SK-N-SH (cell line): ENCODE data around the gene TMED9. TPM values are rescaled to one million over a fixed set of nuclear protein-coding genes. Genes with fewer than 3 reads are reported as not detected.

Experiments
- CTCF ChIA-PET: fragments of 300-600, 350-600 bp; formaldehyde crosslinking; extraction: SDS; loops from one replicate; lab custom pipeline; 2021; lab: Yijun Ruan, JAX
- POLR2A ChIA-PET: fragments of 350-600 bp; sonication (Branson Sonifier 250); formaldehyde crosslinking; extraction: SDS; loops from one replicate; lab custom pipeline; 2020; ENCODE audit warnings: antibody characterized with exemption, inconsistent platforms; lab: Yijun Ruan, JAX
- DNase-seq: peaks from one replicate; pipeline ENCODE4 v3.0.0; 2012
- H2AFZ ChIP-seq: fragments of 200-600 bp; sonication (generic); 2 replicates; pipeline ENCODE4 v1.8.1; 2016; ENCODE audit warnings: antibody characterized with exemption, mild to moderate bottlenecking, low read depth
- H3F3A ChIP-seq: fragments of 200-600 bp; sonication (generic); replicated peaks from 2 replicates; pipeline ENCODE3; 2016; ENCODE audit warnings: antibody characterized with exemption, mild to moderate bottlenecking; ENCODE audit not compliant: insufficient read depth
- H3K27ac ChIP-seq, 2 experiments: fragments of 200-500 bp in 1 of 2; fragments of 200-600 bp in 1 of 2; sonication (Bioruptor generic) in 1 of 2; sonication (generic), shearing (Covaris generic) in 1 of 2; 2 replicates each; pipeline versions ENCODE4 v1.5.1 to v1.6.1; 2014 to 2016; ENCODE audit warnings: low read depth in 2 of 2, inconsistent platforms in 1 of 2, low read length in 1 of 2, mild to moderate bottlenecking in 1 of 2, mixed read lengths in 1 of 2
- H3K27me3 ChIP-seq: fragments of 200-600 bp; sonication (generic), shearing (Covaris generic); 2 replicates; pipeline ENCODE4 v1.6.1; 2016; ENCODE audit warnings: mixed run types; ENCODE audit not compliant: insufficient read depth
- H3K36me3 ChIP-seq, 2 experiments: fragments of 200-500 bp in 1 of 2; fragments of 200-600 bp in 1 of 2; sonication (Bioruptor generic) in 1 of 2; sonication (generic) in 1 of 2; replicated peaks in 1 of 2; 2 replicates each; pipeline versions ENCODE3 to v1.5.1; 2014 to 2016; ENCODE audit warnings: low read length in 1 of 2, mild to moderate bottlenecking in 1 of 2; ENCODE audit not compliant: insufficient read depth in 2 of 2, control insufficient read depth in 1 of 2
- H3K4me1 ChIP-seq, 2 experiments: fragments of 200-500 bp in 1 of 2; fragments of 200-600 bp in 1 of 2; sonication (Bioruptor generic) in 1 of 2; sonication (generic), shearing (Covaris generic) in 1 of 2; 2 replicates each; pipeline versions ENCODE4 v1.5.1 to v1.6.1; 2014 to 2016; ENCODE audit warnings: low read depth in 1 of 2, low read length in 1 of 2, mixed run types in 1 of 2; ENCODE audit not compliant: insufficient read depth in 2 of 2, control insufficient read depth in 1 of 2
- H3K4me2 ChIP-seq: fragments of 200-600 bp; sonication (generic), shearing (Covaris generic); 2 replicates; pipeline ENCODE4 v1.6.1; 2017; ENCODE audit warnings: mixed run types
- H3K4me3 ChIP-seq, 2 experiments: fragments of 200-500 bp in 1 of 2; fragments of 200-600 bp in 1 of 2; sonication (Bioruptor generic) in 1 of 2; sonication (generic), shearing (Covaris generic) in 1 of 2; 2 replicates each; pipeline versions ENCODE4 v1.5.1 to v1.8.1; 2014 to 2016; ENCODE audit warnings: low read depth in 2 of 2, inconsistent platforms in 1 of 2, low read length in 1 of 2, mild to moderate bottlenecking in 1 of 2, mixed read lengths in 1 of 2, moderate library complexity in 1 of 2
- H3K79me2 ChIP-seq: fragments of 200-600 bp; sonication (generic); 2 replicates; pipeline ENCODE4 v1.8.1; 2017; ENCODE audit warnings: mild to moderate bottlenecking; ENCODE audit not compliant: insufficient read depth
- H3K9ac ChIP-seq: fragments of 200-600 bp; sonication (generic); 2 replicates; pipeline ENCODE4 v1.6.1; 2017; ENCODE audit warnings: mixed run types
- H3K9me2 ChIP-seq: fragments of 200-600 bp; sonication (generic); 2 replicates; pipeline ENCODE4 v1.6.1; 2017; ENCODE audit warnings: mixed run types
- H3K9me3 ChIP-seq: fragments of 200-600 bp; sonication (generic); 2 replicates; pipeline ENCODE4 v1.6.1; 2017; ENCODE audit warnings: mixed run types, mild to moderate bottlenecking, moderate library complexity
- H4K20me1 ChIP-seq: fragments of 200-600 bp; sonication (generic); 2 replicates; pipeline ENCODE4 v1.6.1; 2017; ENCODE audit warnings: mild to moderate bottlenecking, mixed run types; ENCODE audit not compliant: insufficient read depth
- FOSL2 ChIP-seq: IDR thresholded peaks from 2 replicates; pipeline ENCODE4 v1.4.0; 2012; ENCODE audit warnings: low read depth, mild to moderate bottlenecking, moderate library complexity, borderline replicate concordance
- MEF2A ChIP-seq: IDR thresholded peaks from 2 replicates; pipeline ENCODE4 v1.4.0; 2012; ENCODE audit warnings: low read depth, borderline replicate concordance
- MXI1 ChIP-seq: IDR thresholded peaks from 2 replicates; pipeline ENCODE4 v1.6.1; 2012; ENCODE audit warnings: mild to moderate bottlenecking, low read depth, low read length, improper control_type of control experiment
- RFX5 ChIP-seq: IDR thresholded peaks from 2 replicates; pipeline ENCODE4 v1.6.1; 2012; ENCODE audit warnings: mild to moderate bottlenecking, improper control_type of control experiment, low read length
- TEAD4 ChIP-seq: IDR thresholded peaks from 2 replicates; pipeline ENCODE4 v1.4.0; 2012; ENCODE audit warnings: mild to moderate bottlenecking, borderline replicate concordance; ENCODE audit not compliant: insufficient read depth
- WGBS: methylation state at CpG from one replicate; pipeline ENCODE4 v1.1.6; 2017; ENCODE audit warnings: low lambda C conversion rate; 5-methylcytosine and 5-hydroxymethylcytosine counted together
- polyA plus RNA-seq, 3 experiments: library from polyadenylated mRNA; depleted of rRNA; stranded (reverse); fragments of >200 nt; gene quantifications; 2 replicates each; pipeline ENCODE4 v1.2.3, GENCODE V29; 2012
- TF ChIP-seq, protein P1 (sequence below): IDR thresholded peaks from 2 replicates; pipeline ENCODE4 v1.4.0; 2012; ENCODE audit warnings: low read depth
- TF ChIP-seq, protein P2 (sequence below): fragments of 200-600 bp; sonication (generic); IDR thresholded peaks from 2 replicates; pipeline ENCODE4 v1.6.1; 2017; ENCODE audit warnings: antibody characterized with exemption, mild to moderate bottlenecking, moderate library complexity

The TMED9 gene
- polyA plus RNA-seq, 1 of the 3 experiments (the other 2 are of a cell fraction) = 264 TPM

DNA sequence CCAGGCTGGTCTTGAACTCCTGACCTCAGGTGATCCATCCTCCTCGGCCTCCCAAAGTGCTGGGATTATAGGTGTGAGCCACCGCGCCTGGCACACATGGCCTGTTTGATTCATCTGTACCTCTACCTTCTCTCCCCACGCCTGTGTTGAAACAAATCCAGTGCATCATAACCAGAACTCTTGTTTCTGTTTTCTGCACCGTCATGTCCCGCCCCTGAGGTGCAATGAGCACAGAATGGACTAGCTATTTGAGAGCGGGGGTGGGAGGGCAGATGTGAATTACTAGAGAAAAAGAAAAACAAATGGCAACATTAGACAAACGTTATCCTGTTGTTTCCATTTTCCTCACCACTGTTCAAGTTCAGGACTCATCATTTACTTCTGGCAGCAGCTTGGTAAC is 27.0 kb upstream of the TMED9 start:
- Histone ChIP-seq H3K36me3 (no peaks in the 10 kb centered on the region), H3F3A (no peaks in the 10 kb centered on the region)
- WGBS = 60% methylated on average over 8 of the region's 8 CpGs
- ChIA-PET POLR2A (no interaction called here), CTCF (no interaction called here)
- TF ChIP-seq, protein P1, sequence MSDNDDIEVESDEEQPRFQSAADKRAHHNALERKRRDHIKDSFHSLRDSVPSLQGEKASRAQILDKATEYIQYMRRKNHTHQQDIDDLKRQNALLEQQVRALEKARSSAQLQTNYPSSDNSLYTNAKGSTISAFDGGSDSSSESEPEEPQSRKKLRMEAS = no peak
- no peak for TF ChIP-seq TEAD4
- no peak for TF ChIP-seq RFX5
- TF ChIP-seq, protein P2, sequence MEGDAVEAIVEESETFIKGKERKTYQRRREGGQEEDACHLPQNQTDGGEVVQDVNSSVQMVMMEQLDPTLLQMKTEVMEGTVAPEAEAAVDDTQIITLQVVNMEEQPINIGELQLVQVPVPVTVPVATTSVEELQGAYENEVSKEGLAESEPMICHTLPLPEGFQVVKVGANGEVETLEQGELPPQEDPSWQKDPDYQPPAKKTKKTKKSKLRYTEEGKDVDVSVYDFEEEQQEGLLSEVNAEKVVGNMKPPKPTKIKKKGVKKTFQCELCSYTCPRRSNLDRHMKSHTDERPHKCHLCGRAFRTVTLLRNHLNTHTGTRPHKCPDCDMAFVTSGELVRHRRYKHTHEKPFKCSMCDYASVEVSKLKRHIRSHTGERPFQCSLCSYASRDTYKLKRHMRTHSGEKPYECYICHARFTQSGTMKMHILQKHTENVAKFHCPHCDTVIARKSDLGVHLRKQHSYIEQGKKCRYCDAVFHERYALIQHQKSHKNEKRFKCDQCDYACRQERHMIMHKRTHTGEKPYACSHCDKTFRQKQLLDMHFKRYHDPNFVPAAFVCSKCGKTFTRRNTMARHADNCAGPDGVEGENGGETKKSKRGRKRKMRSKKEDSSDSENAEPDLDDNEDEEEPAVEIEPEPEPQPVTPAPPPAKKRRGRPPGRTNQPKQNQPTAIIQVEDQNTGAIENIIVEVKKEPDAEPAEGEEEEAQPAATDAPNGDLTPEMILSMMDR = no peak
- TF ChIP-seq FOSL2 = no peak
- TF ChIP-seq, all 33 proteins: peak for 0
- no peaks in the 10 kb centered on the region for H3K9me2 ChIP-seq
- H4K20me1 ChIP-seq = no peaks in the 10 kb centered on the region
- H3K27me3 ChIP-seq = peaks cover 7% of the 10 kb centered on the region; the same call in 1 of the 2 replicates
- no peak overlapping the region for H3K4me3 ChIP-seq
- DNase-seq = no peak
- no peak overlapping the region for H2AFZ ChIP-seq
- H3K4me1 ChIP-seq = no peaks in the 10 kb centered on the region
- H3K9ac ChIP-seq = no peak overlapping the region
- H3K4me2 ChIP-seq = no peak overlapping the region
- H3K9me3 ChIP-seq = no peaks in the 10 kb centered on the region
- H3K27ac ChIP-seq = no peak overlapping the region
- H3K79me2 ChIP-seq = no peaks in the 10 kb centered on the region

DNA sequence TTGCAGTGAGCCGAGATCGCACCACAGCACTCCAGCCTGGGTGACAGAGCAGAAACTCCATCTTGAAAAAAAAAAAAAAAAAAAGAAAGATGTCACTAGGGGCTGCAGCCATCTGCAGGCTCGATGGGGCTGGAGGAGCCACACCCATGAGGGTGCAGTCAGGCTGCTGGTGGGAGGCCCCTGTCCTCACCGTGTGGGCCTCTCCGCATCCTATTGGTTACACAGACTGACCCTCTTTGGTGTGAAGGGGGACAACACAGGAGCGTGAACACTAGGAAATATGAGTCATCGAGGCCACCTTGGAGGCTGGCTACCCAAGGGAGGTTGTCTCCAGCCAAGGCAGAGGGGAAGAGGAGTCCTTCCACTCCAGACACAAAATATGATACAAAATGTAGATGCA is 23.7 kb upstream of the TMED9 start:
- H3F3A ChIP-seq = no peaks in the 10 kb centered on the region
- no peaks in the 10 kb centered on the region for H4K20me1 ChIP-seq
- H3K27me3 ChIP-seq = peaks cover 3% of the 10 kb centered on the region; the same call in 1 of the 2 replicates
- no peak overlapping the region for H2AFZ ChIP-seq
- no peaks in the 10 kb centered on the region for H3K9me3 ChIP-seq
- no peak overlapping the region for H3K9ac ChIP-seq
- WGBS = 54% methylated on average over 7 of the region's 7 CpGs
- no peak overlapping the region for H3K4me2 ChIP-seq
- no peak overlapping the region for H3K4me3 ChIP-seq
- no peaks in the 10 kb centered on the region for H3K79me2 ChIP-seq
- H3K4me1 ChIP-seq = no peaks in the 10 kb centered on the region
- CTCF ChIA-PET = interaction anchor here (0.7 kb wide), 1 partner anchor 1105 kb away, joined by 3 read pairs; no protein-coding TSS in a partner anchor
- H3K27ac ChIP-seq = no peak overlapping the region
- no peaks in the 10 kb centered on the region for H3K9me2 ChIP-seq
- POLR2A ChIA-PET = no interaction called here
- DNase-seq = no peak
- TF ChIP-seq FOSL2 (no peak), MEF2A (no peak), MXI1 (no peak)
- TF ChIP-seq, protein P2 = no peak
- H3K36me3 ChIP-seq = no peaks in the 10 kb centered on the region
